Kidney (tissue), 14 donors: ENCODE data around the gene SORCS2. TPM values are rescaled to one million over a fixed set of nuclear protein-coding genes. Genes with fewer than 3 reads are reported as not detected.

ENCODE experiments used
- DNase-seq, 5 donors: peaks; one replicate each; pipeline ENCODE4 v3.0.0-alpha.2; 2013 to 2020
- FAIRE-seq: peaks from 2 replicates; lab custom pipeline; 2012; peaks lifted over from hg19 to GRCh38; lab: Jason Lieb, UNC
- H3K27ac ChIP-seq, 2 donors: one replicate each; pipeline ENCODE4 v1.7.0; 2013; ENCODE audit warnings: low read depth in 2 of 2, low read length in 2 of 2, inconsistent platforms in 1 of 2
- H3K27me3 ChIP-seq: one replicate; pipeline ENCODE4 v1.7.1; 2013; ENCODE audit warnings: low read length, inconsistent platforms; ENCODE audit not compliant: control insufficient read depth, insufficient read depth
- H3K36me3 ChIP-seq, 3 donors: one replicate each; pipeline versions ENCODE4 v1.7.0 to v1.7.1; 2013; ENCODE audit warnings: low read length in 3 of 3, control low read depth in 1 of 3, inconsistent platforms in 1 of 3; ENCODE audit not compliant: insufficient read depth in 3 of 3, control insufficient read depth in 2 of 3
- H3K4me1 ChIP-seq, 3 donors: one replicate each; pipeline versions ENCODE4 v1.7.0 to v1.7.1; 2013; ENCODE audit warnings: low read length in 3 of 3, inconsistent platforms in 1 of 3, low read depth in 1 of 3; ENCODE audit not compliant: control insufficient read depth in 2 of 3, insufficient read depth in 2 of 3
- H3K4me3 ChIP-seq, 3 donors: one replicate each; pipeline versions ENCODE4 v1.7.0 to v1.8.1; 2013; ENCODE audit warnings: low read length in 3 of 3, control low read depth in 1 of 3, inconsistent platforms in 1 of 3
- H3K9ac ChIP-seq, 3 donors: one replicate each; pipeline versions ENCODE4 v1.7.0 to v1.7.1; 2013; ENCODE audit warnings: low read length in 3 of 3, control low read depth in 1 of 3, inconsistent platforms in 1 of 3
- H3K9me3 ChIP-seq, 3 donors: one replicate each; pipeline versions ENCODE4 v1.7.0 to v1.7.1; 2013; ENCODE audit warnings: low read length in 3 of 3, control low read depth in 1 of 3, inconsistent platforms in 1 of 3; ENCODE audit not compliant: control insufficient read depth in 2 of 3, insufficient read depth in 1 of 3
- CTCF ChIP-seq: IDR thresholded peaks from 3 replicates; pipeline ENCODE4 v1.5.1; 2012; ENCODE audit warnings: mild to moderate bottlenecking, moderate library complexity, borderline replicate concordance; ENCODE audit not compliant: insufficient read depth; ENCODE audit errors: extremely low read depth
- intact Hi-C: fragments of 100-400 bp; cut with DNase I; formaldehyde crosslinking; loops from one replicate; pipeline ENCODE4 v1.11.1; 2022
- polyA plus RNA-seq: library from polyadenylated mRNA; stranded (reverse); fragments of 350-450 nt; fragmentation: Illumina TruSeq; extraction: RNeasy Lipid Tissue Mini Kit (QIAGEN cat#74804); gene quantifications from one replicate; pipeline ENCODE4 v1.2.3, GENCODE V29; 2014; ENCODE audit warnings: low read depth, low replicate concordance; ENCODE audit not compliant: insufficient read depth
- total RNA-seq: library from RNA; stranded (reverse); fragmentation: NEBNext Ultra II Directional; extraction: Animal tissue kit (Norgen Biotek cat#: 25700); gene quantifications from one replicate; pipeline ENCODE4 v1.2.1, GENCODE V29; 2021
- donor health status: control.
- donor health status: control.
- donor health status: control.
- donor health status: control.
- donor health status: control.
- donor health status: DM: yes; HTN: yes; CAD: no.
- donor health status: Normal renal cell carcinoma (clear cell type).

Gene SORCS2
- total and polyA plus RNA-seq, 2 donors from 2014 or later = 6.1 to 9.1 TPM

GRCh38 chr4:7503559-7504249, 311.4 kb downstream of the SORCS2 start:
- no peaks in the 10 kb centered on the region for H3K4me1 ChIP-seq
- DNase-seq (peak in 1 of 5 donors; percentile 39), FAIRE-seq (no peak)
- no peak overlapping the region for H3K4me3 ChIP-seq
- H3K9ac ChIP-seq = no peak overlapping the region
- H3K27me3 ChIP-seq = no peaks in the 10 kb centered on the region
- no peak for TF ChIP-seq CTCF
- no peaks in the 10 kb centered on the region for H3K9me3 ChIP-seq
- intact Hi-C loops = no loop called here
- H3K27ac ChIP-seq = no peak overlapping the region
- no peaks in the 10 kb centered on the region for H3K36me3 ChIP-seq

GRCh38 chr4:7505116-7505900, 313.0 kb downstream of the SORCS2 start:
- intact Hi-C loops = no loop called here
- Histone ChIP-seq H3K36me3 (no peaks in the 10 kb centered on the region), H3K4me1 (no peaks in the 10 kb centered on the region), H3K9me3 (no peaks in the 10 kb centered on the region), H3K27me3 (no peaks in the 10 kb centered on the region), H3K4me3 (no peak overlapping the region), H3K27ac (no peak overlapping the region), H3K9ac (no peak overlapping the region)
- DNase-seq (no peak), FAIRE-seq (no peak)
- no peak for TF ChIP-seq CTCF

- no peak for DNase-seq
- no peaks in the 10 kb centered on the region for H3K9me3 ChIP-seq
- H3K27ac ChIP-seq = no peak overlapping the region
- no peak for TF ChIP-seq CTCF
- intact Hi-C loops = no loop called here
- no peak overlapping the region for H3K4me3 ChIP-seq
- no peaks in the 10 kb centered on the region for H3K27me3 ChIP-seq
- FAIRE-seq = no peak
- no peaks in the 10 kb centered on the region for H3K36me3 ChIP-seq
- no peaks in the 10 kb centered on the region for H3K4me1 ChIP-seq
- H3K9ac ChIP-seq = no peak overlapping the region
Measured at GRCh38 chr4:7506119-7506518, 313.8 kb downstream of the SORCS2 start.
